Amniotic stem cell (primary cell): ENCODE data around the gene HDHD3.
"Not testable (repeated sequence)": the region's sequence is repeated elsewhere in the genome, so short reads cannot be mapped to it uniquely, and the experiment has no call there.

Source experiments
- DNase-seq: peaks from one replicate; lab custom pipeline; 2025; lab: John Stamatoyannopoulos, UW

The HDHD3 gene

DNA sequence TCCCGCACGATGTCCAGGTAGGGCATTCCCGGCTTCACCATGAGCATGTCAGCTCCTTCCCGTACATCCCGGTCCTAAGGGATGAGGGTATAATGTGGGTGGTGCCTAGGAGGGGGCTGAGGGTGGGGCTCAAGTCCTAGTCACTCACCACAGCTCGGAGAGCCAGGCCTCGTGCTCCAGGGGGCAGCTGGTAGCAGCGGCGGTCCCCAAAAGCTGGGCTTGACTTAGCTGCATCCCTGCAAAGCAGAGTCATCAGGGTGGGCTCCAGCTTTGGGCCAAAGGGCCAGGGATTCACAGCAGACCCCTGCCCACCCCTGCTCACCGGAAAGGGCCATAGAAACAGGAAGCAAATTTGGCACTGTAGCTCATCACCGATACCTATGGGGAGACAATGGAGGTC is 12.7 kb upstream of the HDHD3 start:
- no peak for DNase-seq

DNA sequence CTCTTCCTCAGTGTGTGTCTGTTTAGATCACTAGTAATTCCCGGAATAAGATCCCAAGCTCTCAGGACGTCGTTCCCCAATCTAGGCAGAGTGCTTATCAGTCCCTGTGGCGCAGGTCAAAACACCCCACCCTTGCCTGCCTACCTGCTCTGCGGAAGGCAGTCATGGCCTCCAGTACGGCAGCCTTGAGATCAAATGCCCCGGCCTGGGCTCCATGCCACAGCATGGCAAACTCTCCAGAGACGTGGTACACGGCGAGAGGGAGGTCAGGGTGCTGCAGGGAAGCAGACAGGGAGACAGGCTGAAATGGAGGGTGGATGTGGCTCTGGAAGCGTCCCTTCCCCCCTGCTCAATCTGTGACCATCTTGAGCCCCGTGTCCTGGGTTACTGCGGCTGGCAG is 12.0 kb upstream of the HDHD3 start:
- DNase-seq, result no peak

DNA sequence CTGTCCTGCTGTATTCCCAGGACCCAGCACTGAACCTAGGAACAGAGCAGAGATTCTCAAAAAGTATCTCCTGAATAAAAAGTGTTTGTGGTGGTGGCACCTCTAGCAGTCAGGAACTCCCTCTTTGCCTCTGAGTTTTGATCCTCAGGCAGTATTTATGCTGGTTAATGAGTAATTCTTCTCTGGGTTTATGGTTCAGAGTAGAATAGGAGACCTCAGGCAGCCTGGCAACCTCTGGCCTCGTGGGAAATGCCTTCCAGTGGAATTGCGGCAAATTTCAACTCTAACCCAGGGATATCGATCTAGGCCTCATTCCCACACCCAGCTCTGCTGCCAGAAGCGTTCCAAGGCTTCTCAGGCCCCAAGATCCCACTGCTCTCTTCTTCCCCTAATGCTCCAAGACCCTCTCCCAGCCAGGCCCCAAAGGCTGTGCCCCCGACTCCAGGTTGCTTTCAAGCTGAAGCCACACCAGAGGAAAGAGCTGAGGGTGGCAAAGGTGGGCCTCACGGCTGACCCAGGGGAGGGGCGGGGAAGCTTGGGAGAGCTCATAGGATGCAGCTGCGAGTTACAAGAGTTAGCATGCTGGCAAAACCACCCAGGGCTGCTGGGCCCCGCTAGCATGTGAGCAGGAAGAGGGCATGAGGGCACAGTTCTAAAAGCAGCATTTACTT is 10.9 kb upstream of the HDHD3 start:
- DNase-seq, result no peak

DNA sequence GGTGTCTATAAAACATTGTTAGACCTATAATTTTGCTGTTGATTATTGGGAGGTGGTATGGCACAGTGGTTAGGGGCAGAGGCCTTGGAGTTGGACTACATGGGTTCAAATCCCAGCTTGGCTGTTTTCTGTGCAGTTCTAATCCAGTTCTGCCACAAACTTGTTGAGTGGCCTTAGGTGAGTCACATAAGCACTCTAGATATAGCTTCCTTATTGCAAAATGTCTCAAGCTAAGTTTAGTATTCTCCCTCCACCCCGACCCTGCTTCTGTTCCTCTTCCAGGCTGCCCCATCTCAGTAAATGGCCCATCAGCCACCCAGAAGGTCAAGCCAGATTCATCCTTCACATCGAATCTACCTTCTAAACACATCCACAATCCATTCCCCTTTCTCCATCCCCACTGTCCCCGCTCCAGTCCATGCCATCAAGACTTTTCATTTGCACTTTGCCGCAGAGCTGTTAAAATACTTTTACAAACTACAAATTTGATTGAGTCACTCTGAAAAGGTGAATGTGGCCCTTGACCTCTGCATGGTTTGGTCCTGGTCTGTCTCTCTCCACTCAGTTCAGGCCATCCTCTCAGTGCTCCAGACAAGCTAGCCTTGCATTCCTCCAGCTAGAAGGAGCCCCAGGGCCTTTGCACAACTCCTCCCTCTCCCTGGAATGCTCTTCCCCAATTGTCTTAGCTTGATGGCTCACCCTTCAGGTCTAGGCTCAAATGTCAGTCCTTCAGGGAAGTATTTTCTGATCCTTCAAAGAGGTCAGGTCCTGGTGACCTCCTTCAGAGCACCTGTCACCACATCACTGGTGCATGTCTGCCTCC is 10.0 kb upstream of the HDHD3 start:
- no peak for DNase-seq

DNA sequence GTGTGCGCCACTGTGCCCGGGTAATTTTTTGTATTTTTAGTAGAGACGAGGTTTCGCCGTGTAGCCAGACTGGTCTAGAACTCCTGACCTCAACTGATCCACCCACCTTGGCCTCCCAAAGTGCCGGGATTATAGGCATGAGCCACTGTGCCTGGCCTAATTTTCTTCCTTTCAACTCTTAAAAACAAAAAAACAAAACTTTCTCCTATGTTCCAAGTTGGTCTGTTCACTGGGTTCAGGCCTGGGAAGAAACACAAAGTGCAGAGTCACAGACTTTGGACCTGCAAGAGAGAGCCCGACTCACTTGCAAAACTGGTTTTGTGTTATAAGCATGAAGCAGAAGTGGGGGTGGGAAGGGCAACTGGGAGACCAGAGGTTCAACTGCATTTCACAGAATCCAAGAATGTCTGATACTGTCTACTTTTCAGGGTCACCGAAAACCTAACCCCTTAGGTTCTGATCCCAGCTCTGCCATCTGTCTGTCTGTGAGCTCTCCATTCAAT is 5.2 kb upstream of the HDHD3 start:
- DNase-seq, result no peak

DNA sequence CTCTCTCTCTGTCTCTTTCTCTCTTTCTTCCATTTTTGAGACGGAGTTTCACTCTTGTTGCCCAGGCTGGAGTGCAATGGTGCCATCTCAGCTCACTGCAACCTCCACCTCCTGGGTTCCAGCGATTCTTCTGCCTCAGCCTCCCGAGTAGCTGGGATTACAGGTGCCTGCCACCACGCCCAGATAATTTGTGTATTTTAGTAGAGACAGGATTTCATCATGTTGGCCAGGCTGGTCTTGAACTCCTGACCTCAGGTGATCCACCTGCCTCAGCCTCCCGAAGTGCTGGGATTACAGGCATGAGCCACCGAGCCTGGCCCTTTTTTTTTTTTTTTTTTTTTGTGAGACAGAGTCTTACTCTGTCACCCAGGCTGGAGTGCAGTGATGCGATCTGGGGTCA is 4.7 kb upstream of the HDHD3 start:
- not testable (repeated sequence) for DNase-seq

DNA sequence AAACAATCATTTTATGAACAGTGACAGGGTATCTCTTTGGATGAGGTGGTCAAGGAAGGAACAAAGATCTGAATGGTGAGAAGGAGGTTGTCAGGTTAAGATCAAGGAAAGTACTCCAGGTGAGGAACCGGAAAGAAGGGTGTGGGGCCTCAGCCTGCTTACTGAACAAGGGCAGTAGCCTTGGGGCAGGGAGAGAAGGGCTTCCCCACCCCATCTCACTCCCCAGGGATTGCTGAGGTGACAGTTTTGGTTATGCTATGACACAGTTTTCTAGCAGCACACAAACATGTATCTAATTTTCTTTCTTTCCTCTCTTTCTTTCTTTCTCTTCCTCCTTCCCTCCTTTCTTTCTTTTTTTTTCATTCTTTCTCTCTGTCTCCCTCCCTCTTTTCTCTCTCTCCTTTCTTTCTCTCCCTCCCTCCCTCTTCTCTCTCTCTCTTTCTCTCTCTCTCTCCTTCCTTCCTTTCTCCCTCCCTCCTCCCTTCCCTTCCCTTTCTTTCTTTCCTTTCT is 4.1 kb upstream of the HDHD3 start:
- no peak for DNase-seq

DNA sequence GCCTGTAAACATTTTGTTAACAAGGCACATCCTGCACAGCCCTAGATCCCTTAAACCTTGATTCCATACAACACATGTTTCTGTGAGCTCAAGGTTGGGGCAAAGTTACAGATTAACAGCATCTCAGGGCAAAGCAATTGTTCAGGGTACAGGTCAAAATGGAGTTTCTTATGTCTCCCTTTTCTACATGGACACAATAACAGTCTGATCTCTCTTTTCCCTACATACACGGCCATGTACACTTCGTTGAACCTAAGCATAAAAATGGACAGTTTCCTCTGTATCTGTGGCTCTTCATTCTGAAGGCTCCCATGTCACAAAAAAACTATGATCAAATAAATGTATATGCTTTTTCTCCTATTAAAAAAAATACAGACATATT is 3.0 kb upstream of the HDHD3 start:
- DNase-seq, result not testable (repeated sequence)

DNA sequence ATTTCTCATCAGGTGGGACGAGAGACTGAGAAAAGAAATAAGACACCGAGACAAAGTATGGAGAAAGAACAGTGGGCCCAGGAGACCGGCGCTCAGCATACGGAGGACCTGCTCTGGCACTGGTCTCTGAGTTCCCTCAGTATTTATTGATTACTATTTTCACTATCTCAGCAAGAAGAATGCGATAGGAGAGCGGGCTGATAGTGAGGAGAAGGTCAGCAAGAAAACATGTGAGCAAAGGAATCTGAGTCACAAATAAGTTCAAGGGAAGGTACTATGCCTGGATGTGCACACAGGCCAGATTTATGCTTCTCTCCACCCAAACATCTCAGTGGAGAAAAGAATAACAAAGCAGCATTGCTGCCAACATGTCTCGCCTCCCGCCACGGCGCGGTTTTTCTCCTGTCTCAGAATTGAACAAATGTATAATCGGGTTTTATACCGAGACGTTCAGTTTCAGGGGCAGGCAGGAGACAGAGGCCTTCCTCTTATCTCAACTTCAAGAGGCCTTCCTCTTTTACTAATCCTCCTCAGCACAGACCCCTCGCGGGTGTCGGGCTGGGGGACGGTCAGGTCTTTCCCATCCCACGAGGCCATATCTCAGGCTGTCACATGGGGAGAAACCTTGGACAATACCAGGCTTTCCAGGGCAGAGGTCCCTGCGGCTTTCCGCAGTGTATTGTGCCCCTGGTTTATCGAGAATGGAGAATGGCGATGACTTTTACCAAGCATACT is 2.5 kb upstream of the HDHD3 start:
- DNase-seq, result not testable (repeated sequence)

DNA sequence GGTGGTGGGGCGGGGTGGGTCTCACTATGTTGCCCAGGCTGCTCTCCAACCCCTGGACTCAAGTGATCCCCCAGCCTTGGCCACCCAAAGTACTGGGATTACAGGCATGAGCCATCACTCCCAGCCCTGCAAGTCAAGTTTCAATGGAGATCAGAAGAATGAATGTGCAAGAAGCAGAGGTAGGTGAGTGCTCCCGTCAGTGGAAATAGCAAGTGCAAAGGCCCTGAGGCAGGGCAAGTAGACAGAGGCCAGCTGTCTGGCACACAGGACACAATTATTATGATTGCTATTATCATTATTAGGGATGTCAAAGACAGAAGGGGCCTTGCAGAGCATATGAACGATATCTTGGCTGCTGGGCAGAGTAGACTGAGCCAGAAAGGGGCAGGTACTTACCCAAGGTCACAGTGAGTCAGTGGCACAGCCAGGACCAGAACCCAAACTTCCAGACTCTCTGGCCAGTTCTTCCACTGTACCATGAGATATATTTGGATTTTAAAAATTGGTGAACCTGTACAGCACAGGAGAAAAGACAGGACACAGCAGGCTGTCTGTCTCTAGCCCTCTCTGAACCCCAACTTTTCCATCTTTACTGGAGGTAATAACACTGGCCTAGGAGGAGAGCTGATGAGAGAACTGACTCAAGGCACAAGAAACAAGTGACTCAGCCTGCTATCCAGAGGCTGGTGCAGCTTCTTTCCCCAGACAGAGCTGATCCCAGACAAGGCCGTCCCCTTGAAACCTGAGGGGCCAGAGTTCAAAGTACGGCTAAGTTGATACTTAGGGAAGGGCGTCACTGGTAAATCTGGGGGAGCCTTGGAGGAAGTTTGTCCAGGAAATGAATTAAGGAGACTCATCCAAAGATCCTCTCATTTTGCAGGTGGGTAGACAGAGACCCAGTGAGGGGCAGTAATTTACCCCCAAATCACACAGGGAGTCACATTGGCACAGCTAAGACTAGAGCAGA is 1.4 kb downstream of the HDHD3 start:
- DNase-seq, result no peak

DNA sequence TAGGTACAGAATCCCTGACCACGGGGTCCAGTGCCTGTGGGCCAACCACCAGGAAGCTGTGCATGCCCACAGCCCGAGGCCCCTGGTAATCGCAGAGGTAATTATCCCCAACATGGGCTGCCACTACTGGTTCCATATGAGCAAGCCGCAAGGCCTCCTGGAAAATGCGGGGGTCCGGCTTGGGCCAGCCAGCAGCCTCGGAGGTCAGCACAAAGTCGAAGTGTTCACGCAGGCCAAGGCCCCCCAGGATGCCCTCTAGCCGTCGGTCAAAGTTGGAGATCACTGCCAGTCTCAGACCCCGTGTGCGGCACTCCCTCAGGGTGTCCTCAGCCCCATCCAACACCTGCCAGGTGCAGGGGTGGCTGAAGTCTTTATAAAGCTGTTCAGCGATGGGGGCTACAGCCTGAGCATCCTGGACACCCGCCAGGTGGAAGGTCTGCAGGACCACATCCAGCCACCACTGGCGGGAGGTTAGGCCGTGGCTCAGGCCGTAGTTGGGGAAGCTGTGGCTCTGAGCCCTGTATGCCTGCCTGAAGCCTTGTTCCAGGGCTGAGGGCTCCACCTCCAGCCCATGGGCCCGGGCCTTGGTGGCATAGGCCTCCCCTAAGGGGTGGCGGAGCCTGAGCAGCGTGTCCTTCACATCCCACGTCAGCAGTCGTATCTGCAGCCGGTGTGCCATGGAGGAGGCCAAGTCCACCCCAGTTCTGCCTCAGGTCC is 3.0 kb downstream of the HDHD3 start:
- DNase-seq, result no peak

DNA sequence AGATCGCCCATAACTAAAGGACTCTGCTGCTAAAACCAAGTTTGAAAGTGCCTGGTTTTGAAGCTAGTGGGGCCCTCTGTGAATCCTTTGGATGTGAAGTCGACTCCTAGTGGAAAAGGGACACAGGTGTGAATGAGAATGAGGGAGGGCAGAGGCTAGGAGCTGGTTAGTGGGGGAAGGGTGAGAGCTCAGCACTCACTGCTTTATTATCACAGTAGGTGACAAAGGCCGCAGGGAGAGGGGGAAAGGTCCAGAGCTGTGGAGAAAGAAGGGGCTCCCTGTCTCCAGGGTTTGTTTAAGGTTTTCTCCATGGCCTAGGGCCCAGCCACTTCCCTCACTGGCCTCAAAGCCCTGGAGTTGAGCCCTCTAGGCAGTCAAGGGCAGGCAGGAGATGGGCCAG is 3.5 kb downstream of the HDHD3 start:
- DNase-seq, result no peak

DNA sequence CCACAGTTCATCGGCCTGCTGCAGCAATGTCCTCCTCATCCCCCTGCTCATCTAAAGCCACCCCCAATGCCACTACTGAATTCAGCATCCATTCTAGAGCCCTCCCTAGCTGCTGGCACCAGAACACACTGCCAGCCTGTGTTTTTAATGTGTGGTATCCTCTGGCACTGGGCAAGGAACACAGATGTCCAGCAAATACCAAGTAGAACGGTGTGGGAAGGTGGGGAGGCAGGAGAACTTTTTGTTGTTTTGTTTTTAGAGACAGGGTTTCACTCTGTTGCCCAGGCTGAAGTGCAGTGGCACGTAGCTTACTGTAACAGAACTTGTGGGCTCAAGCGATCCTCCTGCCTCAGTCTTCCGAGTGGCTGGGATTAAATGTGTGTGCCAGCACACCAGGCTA is 4.7 kb downstream of the HDHD3 start:
- no peak for DNase-seq

DNA sequence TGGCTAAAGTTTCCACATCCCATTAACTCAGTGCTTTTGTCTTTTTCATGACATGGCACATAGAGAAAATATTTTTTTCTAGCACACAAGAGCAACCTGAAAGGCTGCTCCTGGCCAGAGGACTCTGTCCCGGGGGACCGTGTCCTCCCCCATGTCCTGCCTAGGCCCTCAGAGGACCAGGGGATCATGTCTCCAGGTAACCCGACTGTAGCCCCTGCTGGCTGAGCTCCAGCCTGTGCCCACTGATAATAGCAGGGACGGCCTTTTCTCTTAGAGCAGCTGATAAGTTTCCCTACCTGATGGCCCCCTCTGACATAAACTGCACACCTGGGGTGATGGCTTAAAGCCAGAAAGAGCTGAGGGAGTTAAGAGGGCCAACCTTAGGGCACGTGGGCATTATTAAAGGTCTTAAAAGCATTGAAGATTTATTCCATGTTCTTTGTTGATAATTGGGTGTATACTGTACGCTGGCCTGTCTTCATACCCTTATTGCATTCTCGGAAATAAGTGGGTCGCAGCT is 5.9 kb downstream of the HDHD3 start:
- DNase-seq, result no peak

DNA sequence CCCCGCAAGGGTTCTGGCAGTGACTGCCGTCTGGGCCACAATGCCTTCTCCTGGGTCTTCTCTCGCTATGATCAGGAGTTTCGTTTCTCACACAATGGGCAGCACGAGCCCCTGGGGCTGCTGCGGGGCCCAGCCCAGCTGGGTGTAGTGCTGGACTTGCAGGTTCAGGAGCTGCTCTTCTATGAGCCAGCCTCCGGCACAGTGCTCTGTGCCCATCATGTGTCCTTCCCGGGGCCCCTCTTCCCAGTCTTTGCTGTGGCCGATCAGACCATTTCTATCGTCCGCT is 7.0 kb downstream of the HDHD3 start:
- DNase-seq, result no peak

DNA sequence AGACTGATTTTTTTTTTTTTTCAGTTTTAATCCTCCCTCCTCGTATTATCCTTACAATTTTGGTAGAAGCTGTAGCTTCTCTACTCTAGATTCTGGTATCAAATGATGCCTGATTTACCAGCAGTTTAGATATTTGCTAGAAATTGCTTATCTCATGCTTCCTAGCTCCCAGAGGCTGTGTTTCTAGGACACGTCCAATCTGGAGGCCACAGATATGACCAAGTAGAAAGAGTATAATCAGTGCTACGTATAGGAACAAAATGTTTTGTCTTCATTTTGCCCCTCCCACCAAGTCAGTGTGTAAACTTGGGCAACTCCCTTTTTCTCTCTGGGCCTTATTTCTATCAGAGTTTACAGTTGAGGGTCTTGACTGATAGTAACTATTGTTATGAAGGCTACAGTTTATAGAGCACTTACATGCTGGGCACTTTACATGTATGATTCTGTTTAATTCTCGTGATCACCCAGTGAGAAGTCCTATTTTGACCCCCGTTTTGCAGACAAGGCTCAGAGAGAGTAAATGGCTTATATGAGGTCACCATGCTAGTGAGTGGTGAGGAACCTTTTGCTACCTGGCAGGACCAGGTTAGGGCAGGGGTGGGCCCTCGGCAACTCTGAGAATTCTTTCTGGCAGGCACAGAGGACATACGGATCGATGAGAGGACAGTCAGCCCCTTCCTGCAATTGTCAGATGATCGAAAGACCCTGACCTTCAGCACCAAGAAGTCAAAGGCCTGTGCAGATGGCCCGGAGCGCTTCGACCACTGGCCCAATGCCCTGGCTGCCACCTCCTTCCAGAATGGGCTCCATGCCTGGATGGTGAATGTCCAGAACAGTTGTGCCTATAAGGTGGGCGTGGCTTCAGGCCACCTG is 7.6 kb downstream of the HDHD3 start:
- no peak for DNase-seq

DNA sequence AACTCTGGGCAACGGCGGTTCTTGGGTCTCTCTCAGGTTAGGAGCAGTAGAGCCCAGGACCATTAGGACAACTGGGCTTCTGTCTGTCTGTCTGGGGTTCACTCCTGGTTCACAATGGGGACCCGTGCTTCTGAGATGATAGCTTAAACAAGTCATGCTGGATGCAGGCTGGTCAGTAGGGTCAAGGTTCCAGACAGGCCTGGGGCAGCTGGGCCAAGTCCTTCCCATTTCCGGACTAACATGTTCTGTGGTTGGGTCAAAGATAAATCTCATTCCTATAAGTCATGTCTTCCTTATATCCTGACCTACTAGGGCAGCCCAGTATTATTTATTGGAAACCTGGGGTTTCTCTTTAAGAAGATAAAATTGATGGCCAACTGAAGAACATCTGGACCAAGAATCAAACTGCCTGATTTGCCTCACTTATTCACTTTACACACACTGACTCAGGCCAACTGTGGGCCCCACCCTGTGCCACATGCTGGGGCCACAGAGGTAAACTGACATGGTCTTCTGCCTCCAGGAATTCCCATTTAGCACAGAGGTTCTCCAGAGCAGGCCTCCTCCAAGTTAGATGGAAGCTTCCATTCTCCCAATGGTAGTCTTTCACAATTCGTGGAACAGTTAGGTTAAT is 8.3 kb downstream of the HDHD3 start:
- DNase-seq, result no peak

DNA sequence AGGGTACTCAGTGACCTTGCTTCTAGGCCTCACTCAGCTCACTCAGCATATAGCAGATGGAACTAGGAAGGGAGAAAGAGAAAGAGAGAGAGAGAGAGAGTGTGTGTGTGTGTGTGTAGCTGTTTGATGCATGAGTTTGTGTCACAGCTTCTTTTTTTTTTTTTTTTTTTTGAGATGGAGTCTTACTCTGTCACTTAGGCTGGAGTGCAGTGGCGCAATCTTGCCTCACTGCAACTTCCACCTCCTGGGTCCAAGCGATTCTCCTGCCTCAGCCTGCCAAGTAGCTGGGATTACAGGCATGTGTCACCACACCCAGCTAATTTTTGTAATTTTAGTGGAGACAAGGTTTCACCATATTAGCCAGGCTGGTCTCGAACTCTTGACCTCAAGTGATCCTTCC is 11.1 kb downstream of the HDHD3 start:
- not testable (repeated sequence) for DNase-seq

DNA sequence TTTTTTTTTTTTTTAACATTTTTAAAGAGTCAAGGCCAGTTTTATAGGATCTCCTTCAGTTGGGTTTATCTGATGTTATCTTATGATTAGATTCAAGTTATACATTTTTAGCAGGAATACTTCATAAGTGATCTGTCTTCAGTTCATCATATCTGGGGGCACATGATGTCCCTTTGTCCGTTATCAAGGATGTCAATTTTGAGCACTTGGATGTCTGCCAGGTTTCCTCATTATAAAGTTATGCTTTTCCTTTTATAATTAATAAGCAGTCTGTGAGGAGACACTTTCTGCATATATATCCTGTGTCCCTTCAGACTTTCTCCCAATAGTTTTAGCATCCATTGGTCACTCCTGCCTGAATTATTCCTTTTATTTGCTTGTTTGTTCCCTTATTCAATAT is 11.8 kb downstream of the HDHD3 start:
- DNase-seq, result no peak
